ENCODE results near the gene CCDC107.

CCDC107 gene

GRCh38 chr9:35658968-35659220, 802 bp downstream of the CCDC107 start:
- no peak for TF ChIP-seq CTCF (IDR thresholded peaks at IDR 0.05; ENCODE audit: low read length, missing control alignments)
- H3K4me3 ChIP-seq (replicated peaks; ENCODE audit: low read depth, low read length) = peak overlapping the region; percentile 85
- peak; percentile 56 for DNase-seq (ENCODE audit: low read depth)

- DNase-seq (ENCODE audit: low read depth) = peak; percentile 78
- H3K4me3 ChIP-seq (replicated peaks; ENCODE audit: low read depth, low read length) = peak overlapping the region; percentile 85
- TF ChIP-seq CTCF (IDR thresholded peaks at IDR 0.05; ENCODE audit: low read length, missing control alignments) = no peak
Measured at GRCh38 chr9:35659340-35659739, 1.2 kb downstream of the CCDC107 start.

- peak; percentile 56 for DNase-seq (ENCODE audit: low read depth)
- peak; percentile 50 for TF ChIP-seq CTCF (IDR thresholded peaks at IDR 0.05; ENCODE audit: low read length, missing control alignments)
- H3K4me3 ChIP-seq (replicated peaks; ENCODE audit: low read depth, low read length) = no peak overlapping the region
Measured at GRCh38 chr9:35660966-35661415, 2.9 kb downstream of the CCDC107 start.

- no peak for TF ChIP-seq CTCF (IDR thresholded peaks at IDR 0.05; ENCODE audit: low read length, missing control alignments)
- DNase-seq (ENCODE audit: low read depth) = no peak
- H3K4me3 ChIP-seq (replicated peaks; ENCODE audit: low read depth, low read length) = no peak overlapping the region
Measured at GRCh38 chr9:35661756-35662350, 3.8 kb downstream of the CCDC107 start.

GRCh38 chr9:35662437-35662836, 4.3 kb downstream of the CCDC107 start:
- H3K4me3 ChIP-seq (replicated peaks; ENCODE audit: low read depth, low read length) = no peak overlapping the region
- TF ChIP-seq CTCF (IDR thresholded peaks at IDR 0.05; ENCODE audit: low read length, missing control alignments) = no peak
- no peak for DNase-seq (ENCODE audit: low read depth)

- no peak for TF ChIP-seq CTCF (IDR thresholded peaks at IDR 0.05; ENCODE audit: low read length, missing control alignments)
- peak; percentile 70 for DNase-seq (ENCODE audit: low read depth)
- H3K4me3 ChIP-seq (replicated peaks; ENCODE audit: low read depth, low read length) = peak within 1 kb of the TSS; percentile 61
Measured at GRCh38 chr9:35664531-35665470, 6.7 kb downstream of the CCDC107 start, which contains the start of gene ARHGEF39. ARHGEF39 (minus strand) TSS chr9:35665195; CDS start chr9:35665169, 26 bp downstream.

All from fibroblast of pulmonary artery (primary cell).